HepG2 (cell line): Measurements from ENCODE around the gene ATG4B. TPM values are rescaled to one million over a fixed set of nuclear protein-coding genes. Genes with fewer than 3 reads are reported as not detected.

Experiments
- ATAC-seq: fragments of 200-7000 bp; cut with Tn5 transposase; 3 replicates; pipeline ENCODE4 v1.9.1; 2020; ENCODE audit warnings: mild to moderate bottlenecking, moderate library complexity
- BruUV-seq: library from RNA; stranded (reverse); fragments of 400-500 nt; replicated peaks from 2 replicates; lab custom pipeline; 2021; lab: Mats Ljungman, UMichigan
- CTCF ChIA-PET: fragments of 300-600 bp; formaldehyde crosslinking; extraction: SDS; loops from one replicate; lab custom pipeline; 2021; ENCODE audit warnings: low total read pairs, inconsistent platforms, low intra/inter-chr PET ratio; lab: Yijun Ruan, JAX
- POLR2A ChIA-PET: fragments of 350-600 bp; sonication (Branson Sonifier 250); formaldehyde crosslinking; loops from one replicate; lab custom pipeline; 2020; ENCODE audit warnings: antibody characterized with exemption, inconsistent platforms; lab: Yijun Ruan, JAX
- DNase-seq: peaks from one replicate; pipeline ENCODE4 v3.0.0-alpha.2; 2015; ENCODE audit warnings: low spot score
- FAIRE-seq: peaks from 3 replicates; lab custom pipeline; 2011; peaks lifted over from hg19 to GRCh38; lab: Jason Lieb, UNC
- H2AFZ ChIP-seq: one replicate; pipeline ENCODE4 v1.6.1; 2011; ENCODE audit warnings: low read length, inconsistent platforms
- H3K27ac ChIP-seq: fragments of 300-600 bp; 3 replicates; pipeline ENCODE4 v1.8.0; 2011; ENCODE audit warnings: mixed run types, mild to moderate bottlenecking, mixed read lengths, low read length, inconsistent platforms; ENCODE audit not compliant: insufficient read depth; ENCODE audit errors: extremely low read length
- H3K27me3 ChIP-seq, 2 experiments: fragments of 200-600 bp in 1 of 2; 2 replicates in 1 of 2; 3 replicates in 1 of 2; pipeline versions ENCODE4 v1.6.0 to v1.8.0; 2011; ENCODE audit warnings: low read length in 2 of 2, mild to moderate bottlenecking in 2 of 2, moderate library complexity in 2 of 2, inconsistent platforms in 1 of 2; ENCODE audit not compliant: insufficient read depth in 2 of 2, control insufficient read depth in 1 of 2
- H3K36me3 ChIP-seq, 2 experiments: fragments of 200-600 bp in 1 of 2; replicated peaks in 1 of 2; 2 replicates in 1 of 2; 3 replicates in 1 of 2; pipeline versions ENCODE4 v1.5.1 to v1.8.0; 2011; ENCODE audit warnings: low read length in 2 of 2, inconsistent platforms in 1 of 2; ENCODE audit not compliant: insufficient read depth in 2 of 2, control insufficient read depth in 1 of 2
- H3K4me1 ChIP-seq: 2 replicates; pipeline ENCODE4 v1.5.1; 2012; ENCODE audit warnings: low read length, inconsistent platforms; ENCODE audit not compliant: insufficient read depth
- H3K4me2 ChIP-seq: 2 replicates; pipeline ENCODE4 v1.6.0; 2011; ENCODE audit warnings: low read depth, low read length, inconsistent platforms
- H3K4me3 ChIP-seq, 3 experiments: fragments of 200-600 bp in 1 of 3; sonication (generic), shearing (Covaris generic) in 1 of 3; replicated peaks in 1 of 3; 2 replicates each; pipeline ENCODE4 v1.5.1; 2011 to 2016; ENCODE audit warnings: low read length in 3 of 3, inconsistent platforms in 2 of 3, low read depth in 2 of 3, mild to moderate bottlenecking in 2 of 3, control low read depth in 1 of 3, mixed read lengths in 1 of 3; ENCODE audit not compliant: insufficient read depth in 1 of 3
- H3K79me2 ChIP-seq: one replicate; pipeline ENCODE4 v1.6.1; 2011; ENCODE audit warnings: low read length, inconsistent platforms; ENCODE audit not compliant: insufficient read depth
- H3K9ac ChIP-seq: 2 replicates; pipeline ENCODE4 v1.6.0; 2011; ENCODE audit warnings: mild to moderate bottlenecking, low read depth, low read length, inconsistent platforms; ENCODE audit not compliant: insufficient read depth
- H3K9me3 ChIP-seq: 2 replicates; pipeline ENCODE4 v1.5.1; 2012; ENCODE audit warnings: mild to moderate bottlenecking, low read length
- H4K20me1 ChIP-seq: 2 replicates; pipeline ENCODE4 v1.6.0; 2011; ENCODE audit warnings: inconsistent platforms, mild to moderate bottlenecking, low read length, moderate library complexity; ENCODE audit not compliant: insufficient read depth
- AGO1 ChIP-seq: fragments of 200-400 bp; formaldehyde crosslinking; IDR thresholded peaks from 2 replicates; pipeline ENCODE4 v1.6.1; 2017; ENCODE audit warnings: mild to moderate bottlenecking, low read depth, low read length, moderate library complexity; ENCODE audit not compliant: poor library complexity, severe bottlenecking
- BCL3 ChIP-seq: sonication (generic); formaldehyde crosslinking; IDR thresholded peaks from 2 replicates; pipeline ENCODE4 v1.5.1; 2020; ENCODE audit warnings: mild to moderate bottlenecking, missing genetic modification reagents, moderate library complexity
- CREB1 ChIP-seq, 2 experiments: fragments of 450-650 bp in 1 of 2; IDR thresholded peaks; 2 replicates each; pipeline ENCODE4 v1.6.1; 2016 to 2017; ENCODE audit warnings: control low read depth in 1 of 2, mild to moderate bottlenecking in 1 of 2, missing compliant biosample characterization in 1 of 2, missing genetic modification characterization in 1 of 2
- ELF3 ChIP-seq: IDR thresholded peaks from 2 replicates; pipeline ENCODE4 v1.6.1; 2016; ENCODE audit warnings: missing genetic modification reagents, missing compliant biosample characterization
- HNRNPK ChIP-seq: fragments of 200-400 bp; formaldehyde crosslinking; IDR thresholded peaks from 2 replicates; pipeline ENCODE4 v1.6.1; 2018; ENCODE audit warnings: low read length, low read depth, moderate library complexity, mild to moderate bottlenecking; ENCODE audit not compliant: poor library complexity, severe bottlenecking
- IRX3 ChIP-seq: sonication (generic); formaldehyde crosslinking; IDR thresholded peaks from 2 replicates; pipeline ENCODE4 v1.8.1; 2023; ENCODE audit warnings: mild to moderate bottlenecking, low read depth, missing genetic modification reagents, borderline replicate concordance
- KAT7 ChIP-seq: IDR thresholded peaks from 2 replicates; pipeline ENCODE4 v1.6.1; 2018; ENCODE audit warnings: borderline replicate concordance, missing compliant biosample characterization
- PREB ChIP-seq: sonication (generic); formaldehyde crosslinking; IDR thresholded peaks from 2 replicates; pipeline ENCODE4 v1.4.0; 2020; ENCODE audit warnings: missing genetic modification reagents
- RBFOX2 ChIP-seq: fragments of 200-400 bp; formaldehyde crosslinking; IDR thresholded peaks from 2 replicates; pipeline ENCODE4 v1.6.1; 2017; ENCODE audit warnings: low read depth, mild to moderate bottlenecking, low read length
- SIN3A ChIP-seq: IDR thresholded peaks from 2 replicates; pipeline ENCODE4 v1.6.1; 2011; ENCODE audit warnings: low read depth, mild to moderate bottlenecking, control low read depth, low read length, borderline replicate concordance
- TMF1 ChIP-seq: sonication (generic); formaldehyde crosslinking; IDR thresholded peaks from 2 replicates; pipeline ENCODE4 v1.8.1; 2022; ENCODE audit warnings: low read depth, missing genetic modification reagents
- TOPORS ChIP-seq: sonication (generic); formaldehyde crosslinking; IDR thresholded peaks from 2 replicates; pipeline ENCODE4 v1.8.0; 2023; ENCODE audit warnings: mild to moderate bottlenecking, missing genetic modification reagents
- ZFY ChIP-seq: sonication (generic); formaldehyde crosslinking; IDR thresholded peaks from 2 replicates; pipeline ENCODE4 v1.4.0; 2020; ENCODE audit warnings: missing genetic modification reagents
- ZNF281 ChIP-seq: sonication (generic); formaldehyde crosslinking; IDR thresholded peaks from 2 replicates; pipeline ENCODE4 v1.4.0; 2020; ENCODE audit warnings: missing genetic modification reagents, borderline replicate concordance
- ZNF530 ChIP-seq: sonication (generic); formaldehyde crosslinking; IDR thresholded peaks from 2 replicates; pipeline ENCODE4 v1.5.0; 2020; ENCODE audit warnings: low read depth, mild to moderate bottlenecking, missing genetic modification reagents
- ZNF598 ChIP-seq: sonication (generic); formaldehyde crosslinking; IDR thresholded peaks from 2 replicates; pipeline ENCODE4 v1.5.1; 2020; ENCODE audit warnings: mild to moderate bottlenecking, missing genetic modification reagents, borderline replicate concordance
- WGBS: methylation state at CpG from one replicate; pipeline ENCODE4 v1.1.6; 2017; ENCODE audit warnings: low lambda C conversion rate; 5-methylcytosine and 5-hydroxymethylcytosine counted together
- in situ Hi-C: cut with HindIII; loops from 2 replicates; pipeline ENCODE4 v1.10.0; 2017; ENCODE audit warnings: low pct_unique_long_range_greater_than_20kb; ENCODE audit not compliant: extremely low pct_ligation_motif_present
- intact Hi-C: fragments of 100-400 bp; cut with micrococcal nuclease; formaldehyde crosslinking; loops from one replicate; pipeline ENCODE4 v1.10.0; 2022; ENCODE audit not compliant: unreplicated experiment
- polyA plus RNA-seq, 8 experiments: library from polyadenylated mRNA; depleted of rRNA in 3 of 8; stranded (reverse) in 7 of 8; unstranded in 1 of 8; fragments of >200 nt; fragmentation: Illumina TruSeq in 4 of 8; extraction: Trizol in 4 of 8; gene quantifications; 2 replicates each; pipeline versions ENCODE4 v1.2.1 to v1.2.3, GENCODE V29; 2011 to 2016; ENCODE audit warnings: low read depth in 4 of 8, missing spikeins in 1 of 8, mixed read lengths in 1 of 8; ENCODE audit not compliant: insufficient read depth in 1 of 8
- total RNA-seq, 5 experiments: library from RNA; depleted of rRNA; stranded (reverse); fragments of >200 nt; fragmentation: Illumina TruSeq; extraction: Trizol; gene quantifications; 2 replicates each; pipeline ENCODE4 v1.2.3, GENCODE V29; 2016; ENCODE audit warnings: low read depth in 1 of 5

The ATG4B gene
- total and polyA plus RNA-seq, 2 of the 13 experiments (the other 11 are each of a cell fraction or from before 2014, with no cell fraction given), result 95.5 to 239 TPM

GRCh38 chr2:241637795-241638660 is 535 bp downstream of the ATG4B start:
- Histone ChIP-seq H4K20me1 (peaks cover 41% of the 10 kb centered on the region), H3K4me2 (peak overlapping the region; percentile 86), H3K9ac (peak overlapping the region; percentile 100), H3K27ac (peak overlapping the region; percentile 100), H2AFZ (no peak overlapping the region), H3K4me3 (peak overlapping the region; percentile 95 to 100 (median 99)), H3K27me3 (no peaks in the 10 kb centered on the region; a peak in 1 of 5 replicates), H3K4me1 (peaks cover 59% of the 10 kb centered on the region), H3K36me3 (peaks cover 11 to 30% of the 10 kb centered on the region in 2 experiments), H3K79me2 (peaks cover 85% of the 10 kb centered on the region), H3K9me3 (no peaks in the 10 kb centered on the region)
- POLR2A ChIA-PET, result interaction anchor here (1.0 to 1.6 kb wide), 8 partner anchors 9 to 80 kb away, joined by 3 to 7 read pairs (median 4); partner anchors contain the start of genes BOK, DTYMK and ING5
- WGBS, result 1% methylated on average over 39 of the region's 67 CpGs
- CTCF ChIA-PET, result interaction anchor here (1.5 kb wide), 1 partner anchor 21 kb away, joined by 4 read pairs; no protein-coding TSS in a partner anchor
- ATAC-seq (peak; percentile 12; the same call in 2 of the 3 replicates), FAIRE-seq (no peak), DNase-seq (no peak)
- in situ Hi-C loops, result loop anchor here (25.0 kb wide), 1 partner anchor 776 kb away; the partner anchor contains the start of gene AGXT
- BruUV-seq, result TSS peak; percentile 56
- intact Hi-C loops, result loop anchor here (2.0 kb wide), 1 partner anchor 321 kb away; no protein-coding TSS in a partner anchor
- TF ChIP-seq ZFY (CRISPR knock-in tag), result peak; percentile 63
- 0 out of 2 replicates have a peak, but pooled peaks have one; percentile 1 for TF ChIP-seq PREB
- TF ChIP-seq ZNF530 (CRISPR knock-in tag), result no peak
- TF ChIP-seq SIN3A, result 0 out of 2 replicates have a peak, but pooled peaks have one; percentile 10
- no peak; the same call in 1 of the 2 replicates for TF ChIP-seq ELF3
- TF ChIP-seq KAT7, result peak; percentile 5; the same call in 1 of the 2 replicates
- peak; percentile 14 for TF ChIP-seq AGO1
- TF ChIP-seq BCL3, result peak; percentile 49; the same call in 1 of the 2 replicates
- 0 out of 2 replicates have a peak, but pooled peaks have one; percentile 45 for TF ChIP-seq IRX3 (CRISPR knock-in tag)
- peak; percentile 2 for TF ChIP-seq HNRNPK
- peak; percentile 26 for TF ChIP-seq RBFOX2
- no peak for TF ChIP-seq ZNF598 (CRISPR knock-in tag)
- no peak for TF ChIP-seq ZNF281 (CRISPR knock-in tag)
- TF ChIP-seq TOPORS (CRISPR knock-in tag), result 0 out of 2 replicates have a peak, but pooled peaks have one; percentile 40
- peak; percentile 86 for TF ChIP-seq CREB1 (IDR thresholded peaks at IDR 0.05)
- TF ChIP-seq CREB1 (CRISPR knock-in tag; IDR thresholded peaks at IDR 0.05), result no peak
- TF ChIP-seq TMF1 (CRISPR knock-in tag), result peak; percentile 20; the same call in 1 of the 2 replicates
